DMS 273 treated with DMSO at 0.1 percent for 48 hours (cell line): ENCODE data around the gene RBBP8.

Source experiments
- DNase-seq: peaks from one replicate; lab custom pipeline; 2025; lab: John Stamatoyannopoulos, UW

Gene RBBP8

GRCh38 chr18:22999647-23000046, 66.5 kb downstream of the RBBP8 start:
- DNase-seq, result no peak

GRCh38 chr18:23003289-23003688, 70.2 kb downstream of the RBBP8 start:
- DNase-seq, result no peak

DNA sequence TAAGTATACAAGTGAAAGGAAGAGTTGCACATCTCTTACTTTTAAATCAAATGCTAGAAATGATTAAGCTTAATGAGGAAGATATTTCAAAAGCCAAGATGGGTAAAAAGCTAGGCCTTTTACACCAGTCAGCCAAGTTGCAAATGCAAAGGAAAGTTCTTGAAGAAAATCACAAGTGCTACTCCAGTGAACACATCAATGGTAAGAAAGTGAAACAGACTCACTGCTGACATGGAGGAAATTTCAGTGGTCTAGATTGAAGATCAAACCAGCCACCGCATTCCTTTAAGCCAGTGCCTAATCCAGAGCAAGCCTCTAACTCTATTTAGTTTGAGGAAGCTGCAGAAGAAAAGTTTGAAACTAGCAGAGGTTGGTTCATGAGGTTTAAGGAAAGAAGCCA, 79.1 kb downstream of the RBBP8 start:
- no peak for DNase-seq

GRCh38 chr18:23020555-23021294, 87.6 kb downstream of the RBBP8 start:
- DNase-seq, result no peak

DNA sequence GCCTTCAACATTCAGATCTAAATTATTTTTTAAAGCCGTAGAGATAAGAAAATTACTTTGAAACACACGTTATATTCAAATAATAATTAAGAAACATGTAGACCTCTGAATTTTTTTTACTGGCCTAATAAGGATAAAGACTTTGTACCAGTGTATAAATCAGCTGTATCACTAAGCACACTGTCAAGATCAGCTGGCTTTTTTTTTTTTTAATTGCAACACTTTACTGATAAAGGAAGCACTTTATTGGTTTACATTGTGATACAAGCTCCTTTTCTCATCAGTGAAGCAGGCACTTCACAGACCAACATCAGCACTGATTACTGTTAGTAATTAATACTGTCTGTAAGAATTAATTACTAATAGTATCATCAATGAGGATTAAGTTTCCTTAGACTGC, 88.5 kb downstream of the RBBP8 start:
- no peak for DNase-seq

DNA sequence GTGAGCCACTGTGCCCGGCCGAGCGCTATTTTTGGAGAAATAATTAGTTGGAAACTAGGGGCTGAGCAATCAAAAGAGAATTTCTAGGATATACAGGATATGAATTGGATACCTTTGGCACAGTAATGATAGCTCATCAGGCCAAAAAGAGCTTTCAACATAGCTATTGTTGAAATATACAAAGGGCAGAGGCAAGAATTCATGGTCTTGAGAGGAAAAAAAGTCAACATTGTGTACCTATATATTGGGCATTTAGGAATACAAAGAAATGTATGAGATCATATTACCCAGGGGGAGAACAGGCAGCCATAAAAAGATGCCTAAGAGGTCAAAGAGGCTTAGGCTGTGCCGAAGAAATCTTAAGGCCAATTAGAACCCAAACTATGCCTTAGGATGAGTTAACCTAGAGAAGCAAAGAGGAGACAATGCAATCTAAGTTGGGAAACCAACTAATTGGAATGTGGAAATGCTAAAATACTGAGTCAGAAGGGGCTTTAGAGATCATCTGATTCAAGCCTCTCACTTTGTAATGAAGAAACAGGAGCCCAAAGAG, 99.0 kb downstream of the RBBP8 start:
- DNase-seq, result no peak

GRCh38 chr18:23033056-23033455, 99.9 kb downstream of the RBBP8 start:
- DNase-seq, result no peak

DNA sequence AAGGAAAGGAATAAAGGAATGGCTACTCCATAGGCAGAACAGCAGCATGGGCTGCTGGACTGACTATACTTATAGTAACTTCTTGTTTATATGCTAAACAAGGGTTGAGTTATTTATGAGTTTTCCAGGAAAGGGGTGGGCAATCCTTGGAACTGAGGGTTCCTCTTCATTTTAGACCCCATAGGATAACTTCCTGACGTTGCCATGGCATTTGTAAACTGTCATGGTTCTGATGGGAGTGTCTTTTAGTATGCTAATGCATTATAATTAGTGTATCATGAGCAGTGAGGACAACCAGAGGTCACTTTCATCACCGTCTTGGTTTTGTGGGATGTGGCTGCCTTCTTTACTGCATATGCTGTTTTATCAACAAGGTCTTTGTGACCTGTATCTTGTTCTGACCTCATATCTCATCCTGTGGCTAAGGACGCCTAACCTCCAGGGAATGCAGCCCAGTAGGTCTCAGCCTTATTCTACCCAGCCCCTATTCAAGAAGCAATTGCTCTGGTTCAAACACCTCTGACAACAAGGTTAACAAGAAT, 103.6 kb downstream of the RBBP8 start:
- DNase-seq, result no peak

DNA sequence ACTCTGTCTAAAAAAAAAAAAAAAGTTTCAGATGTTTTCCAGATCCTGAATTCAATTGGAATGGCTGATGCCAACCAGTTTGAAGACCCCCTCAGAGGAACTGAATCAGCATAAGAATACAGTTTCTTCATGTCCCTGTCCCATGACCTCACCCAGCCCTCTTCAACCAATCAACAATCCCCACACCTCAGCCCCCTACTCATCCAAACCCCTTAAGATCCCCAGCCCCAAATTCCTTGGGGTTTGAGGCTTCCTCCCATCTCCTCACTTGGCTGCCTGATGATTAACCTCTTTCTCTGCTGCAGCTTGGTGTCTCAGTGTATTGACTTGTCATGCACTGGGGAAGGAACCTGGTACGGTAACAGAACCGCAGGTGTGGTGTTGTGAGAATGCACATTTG, 104.5 kb downstream of the RBBP8 start:
- DNase-seq, result no peak

DNA sequence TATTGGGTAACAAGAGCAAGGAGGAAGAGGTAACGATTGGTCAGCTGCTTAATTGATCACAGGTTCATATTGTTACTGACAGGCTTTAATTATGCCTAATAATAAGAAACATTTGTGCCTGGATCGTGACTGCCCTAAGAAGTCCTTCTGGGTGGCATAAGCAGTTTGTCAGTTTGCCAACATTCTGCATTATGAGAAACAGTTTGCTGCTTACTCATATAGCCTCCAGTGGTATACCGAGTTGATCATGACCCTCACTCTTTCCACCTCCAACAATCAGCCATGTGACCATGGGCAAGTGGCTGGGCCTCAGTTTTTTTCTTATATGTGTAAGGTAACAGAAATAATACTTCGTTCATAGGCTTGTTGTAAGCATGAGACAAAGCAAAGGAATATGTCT, 105.6 kb downstream of the RBBP8 start:
- no peak for DNase-seq

GRCh38 chr18:23042133-23042532, 109.0 kb downstream of the RBBP8 start:
- no peak for DNase-seq

DNA sequence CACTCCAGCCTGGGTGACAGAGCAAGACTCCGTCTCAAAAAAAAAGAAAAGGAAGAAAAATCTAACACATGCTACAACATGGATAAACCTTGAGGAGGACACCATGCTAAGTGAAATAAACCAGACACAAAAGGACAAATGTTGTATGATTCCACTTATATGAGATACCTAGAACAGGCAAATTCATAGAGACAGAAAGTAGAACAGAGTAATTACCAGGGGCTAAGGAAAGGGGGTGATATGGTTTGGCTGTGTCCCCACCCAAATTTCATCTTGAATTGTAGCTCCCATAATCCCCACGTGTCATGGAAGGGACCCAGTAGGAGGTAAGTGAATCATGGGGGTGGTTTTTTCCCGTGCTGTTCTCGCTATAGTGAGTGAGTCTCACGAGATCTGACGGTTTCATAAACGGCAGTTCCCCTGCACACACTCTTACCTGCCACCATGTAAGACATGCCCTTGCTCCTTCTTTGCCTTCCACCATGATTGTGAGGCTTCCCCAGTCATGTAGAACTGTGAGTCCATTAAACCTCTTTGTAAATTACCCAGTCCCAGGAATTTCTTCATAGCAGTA, 110.8 kb downstream of the RBBP8 start:
- DNase-seq, result no peak

GRCh38 chr18:23049698-23050373, 116.7 kb downstream of the RBBP8 start:
- no peak for DNase-seq

DNA sequence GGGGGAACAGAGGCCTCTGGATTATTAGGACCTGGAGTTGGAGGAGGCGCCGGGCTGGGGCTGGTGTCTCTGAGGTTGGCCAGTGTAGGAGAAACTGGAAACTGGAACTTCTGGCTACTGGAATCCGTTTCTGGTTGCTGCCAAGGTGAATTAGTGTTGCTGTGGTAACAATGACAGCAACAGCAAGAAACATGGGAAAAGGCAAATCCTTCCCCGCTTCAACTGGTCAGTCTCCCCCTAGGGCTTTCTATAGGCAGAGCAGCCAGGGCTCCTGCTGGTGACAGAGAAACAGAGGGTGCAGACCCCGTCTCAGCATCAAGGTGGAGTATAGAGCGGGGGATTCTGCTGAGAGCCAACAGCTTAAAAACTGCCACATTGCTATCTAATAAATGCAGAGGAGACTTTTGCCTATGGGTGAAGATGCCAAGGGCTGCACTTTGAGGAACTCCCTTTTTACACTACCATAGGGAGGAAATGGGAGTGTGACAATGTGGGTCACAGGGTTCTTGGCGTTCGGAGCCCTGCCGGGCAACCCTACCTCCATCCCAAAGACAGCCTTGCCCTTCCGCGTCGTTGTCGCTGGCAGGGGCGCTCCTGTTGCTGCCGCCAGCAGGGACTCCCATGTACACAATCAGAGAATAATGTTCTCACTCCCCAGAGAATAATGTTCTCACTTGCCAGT, 120.8 kb downstream of the RBBP8 start:
- peak; percentile 7 for DNase-seq

- no peak for DNase-seq
These were observed 121.4 kb downstream of the RBBP8 start for GRCh38 chr18:23054553-23054952.

- DNase-seq, result no peak
These were observed 123.2 kb downstream of the RBBP8 start for GRCh38 chr18:23056315-23056714.

DNA sequence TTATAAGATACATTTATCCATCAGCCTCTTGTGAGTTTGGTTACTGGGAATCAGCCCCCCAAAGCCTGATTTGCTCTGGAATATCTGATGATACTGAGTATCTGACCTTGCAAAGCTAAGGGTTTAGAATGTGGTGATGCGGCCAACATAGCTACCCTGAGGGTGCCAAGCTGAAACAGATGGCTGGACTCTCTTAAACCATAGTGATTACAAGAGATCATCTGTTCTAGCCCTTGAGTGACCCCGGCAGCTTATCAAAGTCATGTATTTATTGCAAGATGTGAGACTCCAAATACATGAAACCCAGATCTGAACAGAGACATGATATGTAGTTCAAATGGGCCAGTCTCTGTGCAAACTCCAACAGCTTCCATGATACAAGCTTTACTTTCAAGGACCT, 124.0 kb downstream of the RBBP8 start:
- DNase-seq, result peak; percentile 8

DNA sequence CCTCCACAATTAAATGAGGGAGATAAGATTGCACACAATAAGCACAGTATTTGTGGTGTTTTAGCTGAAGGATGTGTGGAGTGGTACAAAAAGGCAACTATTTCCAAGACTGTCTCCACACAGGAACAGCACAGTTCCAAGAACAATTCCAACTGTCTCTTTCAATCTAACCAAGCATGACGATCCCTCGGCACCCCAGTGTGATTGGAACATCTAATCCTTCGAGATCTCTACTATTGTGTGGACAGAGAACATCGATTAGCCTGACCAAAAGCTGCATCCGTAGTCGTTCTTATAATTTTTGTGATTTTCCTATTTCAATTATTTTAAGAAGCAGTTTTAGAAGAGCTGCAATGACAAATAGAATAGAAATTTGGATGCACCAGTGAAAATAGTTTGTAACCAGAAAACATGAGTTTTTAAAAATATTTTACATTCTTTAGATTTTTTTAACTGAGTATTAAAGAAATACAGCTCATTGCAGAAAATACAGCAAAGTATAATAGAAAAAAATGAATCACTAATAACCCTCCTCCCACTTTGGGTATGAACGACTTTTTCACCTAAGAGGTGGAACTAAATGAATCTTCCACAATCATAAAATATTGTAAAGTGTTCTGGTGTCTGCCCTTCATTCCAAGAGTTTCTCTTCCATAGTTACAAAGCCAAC, 125.8 kb downstream of the RBBP8 start:
- DNase-seq, result no peak

- DNase-seq, result no peak
These were observed 126.7 kb downstream of the RBBP8 start for GRCh38 chr18:23059541-23060465.

DNA sequence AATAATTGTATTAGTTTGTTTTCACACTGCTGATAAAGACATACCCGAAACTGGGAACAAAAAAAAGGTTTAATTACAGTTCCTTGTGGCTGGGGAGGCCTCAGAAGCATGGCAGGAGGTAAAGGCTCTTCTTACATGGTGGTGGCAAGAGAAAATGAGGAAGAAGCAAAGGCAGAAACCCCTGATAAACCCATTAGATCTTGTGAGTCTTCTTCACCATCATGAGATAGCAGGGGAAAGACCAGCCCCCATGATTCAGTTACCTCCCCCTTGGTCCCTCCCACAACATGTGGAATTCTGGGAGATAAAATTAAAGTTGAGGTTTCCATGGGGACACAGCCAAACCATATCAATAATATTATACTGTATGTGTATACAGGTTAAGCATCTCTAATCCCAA, 128.9 kb downstream of the RBBP8 start:
- no peak for DNase-seq

DNA sequence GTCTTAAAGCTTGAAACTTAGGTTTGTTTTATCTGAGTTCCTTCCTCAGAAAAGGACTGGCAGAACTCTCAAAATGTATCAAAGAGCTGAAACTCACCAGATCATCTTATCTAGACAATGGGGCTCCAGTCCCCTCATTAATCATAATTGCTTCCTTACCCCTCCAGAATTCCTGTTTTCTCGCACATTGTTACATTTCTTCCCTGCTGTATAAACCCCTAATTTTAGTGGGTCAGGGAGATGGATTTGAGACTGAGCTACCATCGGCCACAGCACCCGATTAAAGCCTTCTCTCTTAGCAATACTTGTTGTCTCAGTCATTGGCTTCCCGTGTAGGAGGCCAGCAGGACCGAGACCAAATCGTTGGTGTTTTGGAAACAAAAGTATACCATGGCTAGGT, 130.4 kb downstream of the RBBP8 start:
- no peak for DNase-seq
